HG03432 (cell line): ENCODE data around the gene ST7.

Experiments
- ATAC-seq: cut with Tn5 transposase; IDR thresholded peaks from one replicate; pipeline ENCODE4 v1.9.1; 2021; ENCODE audit warnings: mild to moderate bottlenecking, moderate library complexity; ENCODE audit not compliant: unreplicated experiment

The ST7 gene

DNA sequence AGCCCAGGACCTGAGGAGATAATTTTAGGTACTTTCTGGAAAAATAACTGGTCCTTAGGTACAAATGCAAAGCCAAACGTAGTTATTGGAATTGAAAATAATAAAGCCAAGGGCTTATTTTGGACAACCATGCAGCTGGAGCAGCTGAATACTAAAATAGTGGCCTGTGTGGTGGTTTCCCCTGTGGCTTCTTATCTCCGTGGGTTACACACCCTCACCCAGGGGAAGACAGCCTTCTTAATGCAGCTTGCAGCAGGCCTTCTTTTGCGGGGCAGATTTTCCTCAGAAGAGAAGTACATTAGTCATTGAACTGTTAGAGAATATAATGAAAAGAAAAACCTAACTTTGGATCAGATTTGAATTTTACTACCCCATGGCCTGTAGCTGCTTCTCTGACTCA, 133.5 kb downstream of the ST7 start:
- peak; percentile 56 for ATAC-seq

GRCh38 chr7:117087639-117088396, 134.5 kb downstream of the ST7 start:
- ATAC-seq, result peak; percentile 42

DNA sequence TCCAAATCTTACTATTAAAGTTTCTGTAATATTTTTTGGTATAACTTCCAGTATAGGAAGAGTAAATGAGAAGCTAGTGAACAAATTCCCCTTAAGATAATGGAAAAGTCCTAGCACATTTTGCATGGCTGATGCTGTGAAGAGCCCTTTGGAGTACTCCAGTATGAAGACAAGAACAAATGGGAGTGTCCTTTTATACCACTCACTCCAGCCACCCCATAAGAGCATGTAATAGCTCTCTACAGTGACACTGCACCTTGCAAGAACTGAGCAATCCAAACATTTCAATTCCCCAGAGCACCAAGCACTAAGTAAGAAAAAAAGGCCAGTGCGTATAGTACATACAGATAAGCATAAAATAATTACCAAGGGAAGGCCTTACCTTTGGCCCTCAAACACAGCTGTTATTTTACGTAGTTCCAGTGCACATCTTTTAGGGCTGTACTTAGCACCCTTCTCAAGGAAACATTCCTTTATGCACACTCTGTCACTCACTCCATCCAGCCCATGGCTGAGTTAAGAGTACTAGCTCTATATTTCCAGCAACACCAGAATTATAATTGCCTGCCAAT, 135.4 kb downstream of the ST7 start:
- ATAC-seq, result no peak

- no peak for ATAC-seq
Measured at GRCh38 chr7:117090791-117091190, 137.5 kb downstream of the ST7 start.

DNA sequence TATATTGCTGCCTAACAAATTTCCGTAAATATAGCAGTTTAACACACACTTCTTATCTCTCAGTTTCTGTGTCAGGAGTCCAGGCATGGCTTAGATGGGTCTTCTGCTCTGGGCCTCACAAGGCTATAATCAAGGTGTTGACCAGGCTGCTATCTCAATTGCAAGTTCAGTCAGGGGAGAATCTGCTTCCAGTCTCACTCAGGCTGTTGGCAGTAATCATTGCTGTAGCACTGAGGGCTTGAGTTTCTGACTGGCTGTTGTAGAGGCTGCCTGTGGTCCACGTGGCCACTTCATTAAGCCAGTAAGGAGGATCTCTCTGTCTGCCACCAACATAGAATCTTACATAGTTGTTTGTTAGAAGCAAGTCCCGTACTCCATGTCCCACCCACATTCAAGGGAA, 138.4 kb downstream of the ST7 start:
- ATAC-seq, result no peak

- ATAC-seq, result no peak
Measured at GRCh38 chr7:117092785-117093184, 139.5 kb downstream of the ST7 start.

DNA sequence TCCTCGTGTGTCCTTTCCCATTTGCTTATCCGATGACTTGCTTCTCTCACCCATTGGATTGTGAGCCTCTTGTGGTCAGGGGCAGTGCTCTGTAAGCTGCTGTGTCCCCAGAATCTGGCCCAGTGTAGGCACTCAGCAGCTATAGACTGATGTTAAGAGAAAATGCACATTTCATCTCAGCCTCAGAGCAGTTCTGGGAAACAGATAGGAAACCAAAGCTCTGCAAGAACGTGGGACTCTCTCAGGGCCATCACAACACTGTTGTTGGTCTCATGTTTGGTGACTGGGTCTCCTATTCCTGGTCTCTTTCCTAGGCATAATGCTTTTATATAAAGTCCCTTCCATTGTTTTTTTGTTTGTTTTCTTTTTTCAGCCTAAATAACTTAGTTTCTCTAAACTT, 141.2 kb downstream of the ST7 start:
- ATAC-seq, result no peak

DNA sequence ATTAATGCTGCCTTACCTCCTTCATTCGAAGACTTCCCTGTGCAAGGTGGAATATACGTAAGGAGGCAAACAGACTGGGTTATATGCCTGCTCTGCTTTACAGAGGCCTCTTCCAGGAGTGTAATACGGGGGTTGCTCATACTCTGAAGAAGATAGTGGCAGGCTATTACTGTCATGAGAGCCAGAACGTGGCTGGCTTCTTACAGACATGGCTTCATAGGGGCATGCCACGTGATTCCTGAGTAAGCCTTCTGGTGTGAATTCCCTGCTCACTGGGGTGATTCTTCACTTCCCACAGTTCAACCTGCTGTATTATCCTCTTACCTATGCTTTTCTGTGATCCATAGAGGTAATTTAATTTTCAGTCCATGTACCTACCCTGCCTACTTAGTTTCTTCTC, 141.8 kb downstream of the ST7 start:
- ATAC-seq, result no peak

DNA sequence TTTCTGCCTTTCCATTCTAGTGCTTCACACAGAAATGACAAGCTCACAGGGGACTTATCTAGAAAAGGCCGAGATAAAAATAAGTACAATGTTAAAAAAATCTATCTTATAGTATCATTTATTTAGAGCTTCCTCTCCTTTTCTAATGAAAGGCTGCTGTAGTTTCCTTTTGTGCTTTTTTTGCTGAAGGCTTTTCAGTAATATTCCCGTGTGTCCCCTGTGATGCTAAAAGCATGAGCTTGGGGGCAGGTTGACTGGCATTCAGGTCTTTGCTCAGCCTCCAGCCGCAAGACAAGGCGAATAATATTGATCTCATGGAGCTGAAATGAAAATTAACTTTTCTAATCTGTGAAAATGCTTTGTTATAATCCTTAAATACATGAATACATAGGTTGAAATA, 143.0 kb downstream of the ST7 start:
- ATAC-seq, result no peak

GRCh38 chr7:117096942-117097341, 143.6 kb downstream of the ST7 start:
- no peak for ATAC-seq

GRCh38 chr7:117097860-117098259, 144.6 kb downstream of the ST7 start:
- no peak for ATAC-seq

DNA sequence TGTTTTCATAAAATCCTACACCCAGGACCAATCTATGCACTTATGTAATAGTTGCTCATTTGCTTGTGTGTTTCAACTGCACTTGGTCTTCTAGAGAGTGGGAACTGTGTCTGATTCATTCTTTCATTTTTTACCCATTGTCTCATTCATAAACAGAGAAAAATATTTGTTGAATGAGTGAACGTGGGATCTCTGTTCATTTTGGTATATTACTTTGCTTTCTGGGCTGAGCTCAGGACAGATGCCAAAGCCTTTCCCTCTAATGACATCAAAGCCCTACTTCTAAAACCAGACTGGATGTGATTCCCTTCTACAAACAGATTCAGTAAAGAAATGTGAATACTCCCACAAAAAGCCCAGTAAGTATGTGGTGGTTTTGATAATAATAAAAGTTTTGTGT, 145.2 kb downstream of the ST7 start:
- no peak for ATAC-seq

- no peak for ATAC-seq
Measured at GRCh38 chr7:117101026-117101425, 147.7 kb downstream of the ST7 start.

GRCh38 chr7:117110480-117111315, 157.4 kb downstream of the ST7 start:
- peak; percentile 99 for ATAC-seq

DNA sequence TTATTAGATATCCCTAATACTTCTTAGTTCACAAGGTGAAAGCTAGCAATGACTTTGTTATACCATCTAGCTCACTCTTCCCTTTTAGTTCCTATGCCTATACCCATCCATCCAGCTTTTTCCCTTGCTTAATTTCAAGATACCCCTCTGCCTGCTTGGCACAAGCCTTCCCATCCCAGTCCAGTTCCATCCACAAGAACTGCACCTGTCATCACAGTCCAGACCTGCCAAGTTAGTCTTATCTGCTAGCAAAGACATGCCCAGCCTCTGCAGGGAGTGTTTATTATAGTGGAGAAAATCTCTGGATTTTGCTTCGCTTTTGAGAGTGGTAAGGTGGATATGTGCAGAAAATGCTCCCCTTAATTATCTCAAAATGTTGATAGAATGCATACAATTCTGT, 158.2 kb downstream of the ST7 start:
- no peak for ATAC-seq

- ATAC-seq, result no peak
Measured at GRCh38 chr7:117112640-117113039, 159.3 kb downstream of the ST7 start.

- ATAC-seq, result no peak
Measured at GRCh38 chr7:117113871-117114270, 160.6 kb downstream of the ST7 start.

- no peak for ATAC-seq
Measured at GRCh38 chr7:117114272-117114671, 161.0 kb downstream of the ST7 start.

GRCh38 chr7:117116211-117116610, 162.9 kb downstream of the ST7 start:
- no peak for ATAC-seq

DNA sequence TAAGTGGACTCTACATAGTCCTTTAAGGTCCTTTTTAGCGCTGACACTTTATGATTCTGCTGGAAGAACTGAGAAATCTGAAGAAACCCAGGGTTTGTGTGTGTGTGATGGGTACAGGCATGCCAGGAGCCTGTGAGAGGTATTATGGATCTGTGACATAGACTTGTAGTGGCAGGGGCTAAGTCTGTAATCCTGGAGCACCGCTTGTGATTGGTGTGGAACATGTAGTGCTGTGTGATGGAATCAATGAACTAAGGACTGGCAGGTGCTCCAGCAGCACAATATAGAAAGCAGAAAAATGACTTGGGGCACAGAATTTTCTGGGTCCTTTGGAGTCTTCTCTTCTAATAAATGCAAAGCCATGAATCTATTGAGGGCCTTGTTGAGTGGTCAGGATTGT, 163.9 kb downstream of the ST7 start:
- no peak for ATAC-seq

DNA sequence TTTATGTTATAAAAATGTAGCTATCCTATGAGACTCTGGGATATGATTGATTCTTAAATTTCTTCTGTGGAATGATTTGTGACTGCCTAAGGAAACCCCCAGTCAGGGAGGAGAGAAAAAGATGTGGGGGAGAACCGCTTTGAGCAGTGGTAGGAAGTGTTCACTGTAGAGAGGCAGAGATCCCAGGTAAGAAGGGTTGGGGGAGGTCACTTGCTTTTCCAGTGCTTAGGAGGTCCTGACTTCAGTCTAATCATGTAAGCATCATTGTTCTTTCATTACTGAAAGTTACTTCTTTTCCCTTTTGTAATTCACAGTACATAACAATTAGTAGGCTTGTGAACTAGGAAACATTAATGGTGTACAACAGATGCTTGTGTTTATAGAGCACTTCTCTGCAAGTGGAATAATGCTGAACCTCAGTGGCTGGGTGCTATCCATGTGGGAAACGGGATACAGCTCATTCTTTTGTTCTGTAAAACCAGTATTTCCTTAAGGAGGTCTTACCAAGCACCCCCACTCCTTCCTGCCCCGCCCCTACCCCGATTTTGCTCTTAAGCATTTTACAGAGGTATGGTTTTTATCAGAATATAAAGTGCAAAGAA, 165.4 kb downstream of the ST7 start:
- ATAC-seq, result no peak
